ENCODE measurements around the gene SLC39A9. TPM values are rescaled to one million over a fixed set of nuclear protein-coding genes. Genes with fewer than 3 reads are reported as not detected.
A peak's percentile ranks its signal among the peaks of the same experiment; 100 is the strongest.

SLC39A9 gene
- total and polyA plus RNA-seq, 4 experiments from 2014 or later = 17.9 to 38.6 (median 26.2) TPM

GRCh38 chr14:69400154-69400553 lies 1.7 kb downstream of the SLC39A9 start:
- Histone ChIP-seq H3K36me3 (ENCODE audit: insufficient read depth, low read length) (peaks cover 4% of the 10 kb centered on the region), H3K4me3 (ENCODE audit: low read length in 2 of 2) (no peak overlapping the region), H3K27ac (ENCODE audit: low read depth, low read length) (no peak overlapping the region), H3K27me3 (ENCODE audit: insufficient read depth, low read length) (no peaks in the 10 kb centered on the region), H3K9me3 (ENCODE audit: control insufficient read depth in 1 of 2, low read length in 2 of 2) (no peaks in the 10 kb centered on the region), H3K4me1 (ENCODE audit: insufficient read depth, low read length) (peaks cover 62% of the 10 kb centered on the region)
- Mint-ChIP-seq H3K27ac (peak overlapping the region in 3 of 7 donors; percentile 27 to 49 (median 31)), H3K36me3 (peaks cover 16 to 33% of the 10 kb centered on the region in 2 donors), H3K4me1 (peaks cover 40 to 87% (median 53%) of the 10 kb centered on the region in 4 donors), H3K4me3 (peak overlapping the region; percentile 91 to 99 (median 96)), H3K27me3 (no peaks in the 10 kb centered on the region), H3K9me3 (no peaks in the 10 kb centered on the region)
- intact Hi-C loops (cut with micrococcal nuclease) = no loop called here
- no peak for DNase-seq
- POLR2A ChIA-PET (ENCODE audit: partially characterized antibody) = no interaction called here
- CTCF ChIA-PET (ENCODE audit: partially characterized antibody) = no interaction called here

GRCh38 chr14:69401841-69402240 lies 3.3 kb downstream of the SLC39A9 start:
- Histone ChIP-seq H3K4me1 (ENCODE audit: insufficient read depth, low read length) (peaks cover 45% of the 10 kb centered on the region), H3K27ac (ENCODE audit: low read depth, low read length) (no peak overlapping the region), H3K4me3 (ENCODE audit: low read length in 2 of 2) (no peak overlapping the region), H3K36me3 (ENCODE audit: insufficient read depth, low read length) (no peaks in the 10 kb centered on the region), H3K27me3 (ENCODE audit: insufficient read depth, low read length) (no peaks in the 10 kb centered on the region), H3K9me3 (ENCODE audit: control insufficient read depth in 1 of 2, low read length in 2 of 2) (no peaks in the 10 kb centered on the region)
- Mint-ChIP-seq H3K27ac (no peak overlapping the region), H3K27me3 (no peaks in the 10 kb centered on the region), H3K36me3 (peaks cover 7 to 18% of the 10 kb centered on the region in 2 donors), H3K4me3 (peak overlapping the region in 2 of 8 donors; percentile 31 to 36), H3K4me1 (peaks cover 28 to 77% (median 38%) of the 10 kb centered on the region in 4 donors), H3K9me3 (no peaks in the 10 kb centered on the region)
- intact Hi-C loops (cut with micrococcal nuclease) = no loop called here
- POLR2A ChIA-PET (ENCODE audit: partially characterized antibody) = no interaction called here
- CTCF ChIA-PET (ENCODE audit: partially characterized antibody) = no interaction called here
- no peak for DNase-seq

- Histone ChIP-seq H3K4me3 (ENCODE audit: low read length in 2 of 2) (no peak overlapping the region), H3K9me3 (ENCODE audit: control insufficient read depth in 1 of 2, low read length in 2 of 2) (no peaks in the 10 kb centered on the region), H3K36me3 (ENCODE audit: insufficient read depth, low read length) (no peaks in the 10 kb centered on the region), H3K27ac (ENCODE audit: low read depth, low read length) (no peak overlapping the region), H3K4me1 (ENCODE audit: insufficient read depth, low read length) (peaks cover 31% of the 10 kb centered on the region), H3K27me3 (ENCODE audit: insufficient read depth, low read length) (no peaks in the 10 kb centered on the region)
- POLR2A ChIA-PET (ENCODE audit: partially characterized antibody) = no interaction called here
- CTCF ChIA-PET (ENCODE audit: partially characterized antibody) = no interaction called here
- H3K9me3 Mint-ChIP-seq = no peaks in the 10 kb centered on the region
- no peak overlapping the region for H3K4me3 Mint-ChIP-seq
- DNase-seq = no peak
- intact Hi-C loops (cut with micrococcal nuclease) = no loop called here
- peaks cover 9 to 18% of the 10 kb centered on the region in 2 donors for H3K36me3 Mint-ChIP-seq
- no peaks in the 10 kb centered on the region for H3K27me3 Mint-ChIP-seq
- H3K4me1 Mint-ChIP-seq = peaks cover 25 to 66% (median 32%) of the 10 kb centered on the region in 4 donors
- no peak overlapping the region for H3K27ac Mint-ChIP-seq
These were observed 6.0 kb downstream of the SLC39A9 start for GRCh38 chr14:69404478-69404877.

GRCh38 chr14:69404883-69405282 lies 6.4 kb downstream of the SLC39A9 start:
- Mint-ChIP-seq H3K4me1 (peaks cover 22 to 62% (median 29%) of the 10 kb centered on the region in 4 donors), H3K27ac (no peak overlapping the region), H3K4me3 (no peak overlapping the region), H3K27me3 (no peaks in the 10 kb centered on the region), H3K36me3 (peaks cover 9 to 18% of the 10 kb centered on the region in 2 donors), H3K9me3 (no peaks in the 10 kb centered on the region)
- Histone ChIP-seq H3K27me3 (ENCODE audit: insufficient read depth, low read length) (no peaks in the 10 kb centered on the region), H3K36me3 (ENCODE audit: insufficient read depth, low read length) (no peaks in the 10 kb centered on the region), H3K27ac (ENCODE audit: low read depth, low read length) (no peak overlapping the region), H3K4me3 (ENCODE audit: low read length in 2 of 2) (no peak overlapping the region), H3K9me3 (ENCODE audit: control insufficient read depth in 1 of 2, low read length in 2 of 2) (no peaks in the 10 kb centered on the region), H3K4me1 (ENCODE audit: insufficient read depth, low read length) (peaks cover 27% of the 10 kb centered on the region)
- POLR2A ChIA-PET (ENCODE audit: partially characterized antibody) = no interaction called here
- no peak for DNase-seq
- CTCF ChIA-PET (ENCODE audit: partially characterized antibody) = no interaction called here
- intact Hi-C loops (cut with micrococcal nuclease) = no loop called here

- Histone ChIP-seq H3K36me3 (ENCODE audit: insufficient read depth, low read length) (no peaks in the 10 kb centered on the region), H3K27me3 (ENCODE audit: insufficient read depth, low read length) (no peaks in the 10 kb centered on the region), H3K9me3 (ENCODE audit: control insufficient read depth in 1 of 2, low read length in 2 of 2) (no peaks in the 10 kb centered on the region), H3K4me3 (ENCODE audit: low read length in 2 of 2) (no peak overlapping the region), H3K4me1 (ENCODE audit: insufficient read depth, low read length) (peaks cover 18% of the 10 kb centered on the region), H3K27ac (ENCODE audit: low read depth, low read length) (no peak overlapping the region)
- POLR2A ChIA-PET (ENCODE audit: partially characterized antibody) = no interaction called here
- CTCF ChIA-PET (ENCODE audit: partially characterized antibody) = interaction anchor here (0.5 kb wide), 1 partner anchor 1462 kb away, joined by 4 read pairs; no protein-coding TSS in a partner anchor
- Mint-ChIP-seq H3K4me1 (peaks cover 16 to 53% (median 22%) of the 10 kb centered on the region in 4 donors), H3K9me3 (no peaks in the 10 kb centered on the region), H3K4me3 (no peak overlapping the region), H3K27ac (no peak overlapping the region), H3K36me3 (peaks cover 4 to 18% of the 10 kb centered on the region in 2 donors), H3K27me3 (no peaks in the 10 kb centered on the region)
- no peak for DNase-seq
- intact Hi-C loops (cut with micrococcal nuclease) = no loop called here
These were observed 7.3 kb downstream of the SLC39A9 start for GRCh38 chr14:69405762-69406161.

- CTCF ChIA-PET (ENCODE audit: partially characterized antibody) = no interaction called here
- POLR2A ChIA-PET (ENCODE audit: partially characterized antibody) = no interaction called here
- Histone ChIP-seq H3K4me3 (ENCODE audit: low read length in 2 of 2) (no peak overlapping the region), H3K4me1 (ENCODE audit: insufficient read depth, low read length) (no peaks in the 10 kb centered on the region), H3K9me3 (ENCODE audit: control insufficient read depth in 1 of 2, low read length in 2 of 2) (no peaks in the 10 kb centered on the region), H3K27ac (ENCODE audit: low read depth, low read length) (no peak overlapping the region), H3K27me3 (ENCODE audit: insufficient read depth, low read length) (no peaks in the 10 kb centered on the region), H3K36me3 (ENCODE audit: insufficient read depth, low read length) (no peaks in the 10 kb centered on the region)
- H3K4me3 Mint-ChIP-seq = no peak overlapping the region
- H3K4me1 Mint-ChIP-seq = peaks cover 13 to 42% (median 18%) of the 10 kb centered on the region in 4 donors
- no peaks in the 10 kb centered on the region for H3K27me3 Mint-ChIP-seq
- no peaks in the 10 kb centered on the region for H3K9me3 Mint-ChIP-seq
- DNase-seq = no peak
- intact Hi-C loops (cut with micrococcal nuclease) = no loop called here
- H3K36me3 Mint-ChIP-seq = peaks cover 4 to 18% of the 10 kb centered on the region in 2 donors
- H3K27ac Mint-ChIP-seq = no peak overlapping the region
These were observed 10.0 kb downstream of the SLC39A9 start for GRCh38 chr14:69408331-69408960.

- ChIA-PET CTCF (ENCODE audit: partially characterized antibody) (interaction anchor here (0.7 kb wide), 1 partner anchor 9 kb away, joined by 3 read pairs; no protein-coding TSS in a partner anchor), POLR2A (ENCODE audit: partially characterized antibody) (interaction anchor here (1.2 kb wide), 1 partner anchor 15 kb away, joined by 3 read pairs; the partner anchor contains the start of genes ERH and SLC39A9)
- no peak overlapping the region for H3K4me3 ChIP-seq (ENCODE audit: low read length in 2 of 2)
- Mint-ChIP-seq H3K36me3 (peaks cover 0 to 9% of the 10 kb centered on the region in 2 donors), H3K4me1 (peaks cover 20 to 27% (median 20%) of the 10 kb centered on the region in 4 donors), H3K4me3 (no peak overlapping the region), H3K27ac (no peak overlapping the region), H3K9me3 (peaks cover 0 to 8% (median under 1%) of the 10 kb centered on the region in 8 donors), H3K27me3 (no peaks in the 10 kb centered on the region)
- H3K27me3 ChIP-seq (ENCODE audit: insufficient read depth, low read length) = no peaks in the 10 kb centered on the region
- no peak for DNase-seq
- H3K4me1 ChIP-seq (ENCODE audit: insufficient read depth, low read length) = no peaks in the 10 kb centered on the region
- no peaks in the 10 kb centered on the region for H3K9me3 ChIP-seq (ENCODE audit: control insufficient read depth in 1 of 2, low read length in 2 of 2)
- intact Hi-C loops (cut with micrococcal nuclease) = no loop called here
- H3K36me3 ChIP-seq (ENCODE audit: insufficient read depth, low read length) = no peaks in the 10 kb centered on the region
- H3K27ac ChIP-seq (ENCODE audit: low read depth, low read length) = no peak overlapping the region
These were observed 15.0 kb downstream of the SLC39A9 start for GRCh38 chr14:69413483-69413882.
